ENCODE results near the gene MYH16. TPM values are rescaled to one million over a fixed set of nuclear protein-coding genes. Genes with fewer than 3 reads are reported as not detected.
"Not testable (repeated sequence)": the region's sequence is repeated elsewhere in the genome, so short reads cannot be mapped to it uniquely, and the experiment has no call there.

Gene MYH16
- polyA plus RNA-seq, 5 donors = 0.04 to 0.17 (median 0.07) TPM

DNA sequence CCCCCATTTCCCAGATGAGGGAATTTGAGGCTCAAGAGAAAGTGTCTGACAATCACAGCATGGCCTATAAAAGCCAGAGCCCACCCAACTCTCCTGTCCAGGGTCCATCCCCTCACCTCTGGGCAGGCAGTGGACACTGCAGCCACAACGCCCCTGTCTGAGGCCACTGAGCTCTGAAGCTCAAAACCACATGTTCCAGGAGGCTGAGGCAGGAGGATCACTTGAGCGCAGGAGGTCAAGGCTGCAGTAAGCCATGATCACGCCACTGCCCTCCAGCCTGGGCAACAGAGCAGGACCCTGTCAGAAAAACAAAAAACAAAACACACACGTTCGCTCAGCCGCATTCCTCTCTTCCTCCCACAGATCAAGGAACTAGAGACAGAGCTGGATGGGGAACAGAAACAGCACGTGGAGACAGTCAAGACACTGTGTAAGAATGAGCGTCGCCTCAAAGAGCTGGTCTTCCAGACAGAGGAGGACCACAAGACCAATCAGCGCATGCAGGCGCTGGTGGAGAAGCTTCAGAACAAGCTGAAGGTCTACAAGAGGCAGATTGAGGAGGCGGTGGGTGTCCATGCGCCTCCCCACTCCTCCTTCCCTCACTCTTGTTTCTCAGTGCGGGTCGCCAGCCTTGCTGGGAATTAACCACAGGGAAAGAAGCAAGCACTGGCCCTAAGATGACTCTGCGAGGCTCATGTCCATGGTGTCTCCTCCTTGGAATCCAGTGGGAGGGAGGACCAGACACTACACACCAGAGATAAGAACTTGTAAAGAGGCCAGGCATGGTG is 33.0 kb downstream of the MYH16 start:
- DNase-seq = no peak

- no peak for DNase-seq
These were observed 35.9 kb downstream of the MYH16 start for GRCh38 chr7:99308461-99309074.

DNA sequence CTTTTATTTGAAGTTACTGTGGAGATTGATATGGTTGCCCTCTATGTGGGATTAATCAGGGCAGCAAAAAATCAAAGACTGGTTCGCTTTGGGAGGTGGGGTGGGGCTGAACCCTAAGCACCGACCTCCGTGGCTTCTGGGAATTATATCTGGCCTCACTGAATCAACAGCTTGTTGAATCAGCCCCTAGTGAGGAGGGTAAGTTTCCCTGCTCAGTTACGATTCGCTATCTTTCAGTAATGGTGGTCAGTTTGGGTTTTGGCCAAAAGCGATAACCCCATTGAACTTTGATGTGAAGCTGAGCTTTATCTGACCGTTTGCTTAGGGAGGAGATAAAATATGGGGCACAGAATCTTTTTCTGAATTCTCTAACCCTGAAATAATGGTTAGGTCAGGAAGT is 36.5 kb downstream of the MYH16 start:
- DNase-seq = no peak

- no peak for DNase-seq
These were observed 37.4 kb downstream of the MYH16 start for GRCh38 chr7:99310004-99310403.

DNA sequence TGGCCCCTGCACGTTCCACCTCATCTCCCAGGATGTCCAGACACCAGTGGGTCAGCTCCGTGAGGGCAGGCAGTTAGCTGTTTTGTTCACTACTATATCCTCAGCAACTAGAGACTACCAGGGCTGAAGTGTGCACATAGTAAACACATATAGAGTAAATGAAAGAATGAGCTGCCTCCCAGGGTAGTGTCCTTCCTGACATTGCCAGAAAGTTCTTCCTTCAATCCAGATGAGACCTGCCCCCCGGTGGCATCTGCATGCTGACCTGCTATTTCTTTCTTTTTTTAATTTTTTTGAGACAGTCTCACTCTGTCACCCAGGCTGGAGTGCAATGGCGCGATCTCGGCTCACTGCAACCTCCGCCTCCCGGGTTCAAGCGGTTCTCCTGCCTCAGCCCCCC is 39.1 kb downstream of the MYH16 start:
- no peak for DNase-seq

DNA sequence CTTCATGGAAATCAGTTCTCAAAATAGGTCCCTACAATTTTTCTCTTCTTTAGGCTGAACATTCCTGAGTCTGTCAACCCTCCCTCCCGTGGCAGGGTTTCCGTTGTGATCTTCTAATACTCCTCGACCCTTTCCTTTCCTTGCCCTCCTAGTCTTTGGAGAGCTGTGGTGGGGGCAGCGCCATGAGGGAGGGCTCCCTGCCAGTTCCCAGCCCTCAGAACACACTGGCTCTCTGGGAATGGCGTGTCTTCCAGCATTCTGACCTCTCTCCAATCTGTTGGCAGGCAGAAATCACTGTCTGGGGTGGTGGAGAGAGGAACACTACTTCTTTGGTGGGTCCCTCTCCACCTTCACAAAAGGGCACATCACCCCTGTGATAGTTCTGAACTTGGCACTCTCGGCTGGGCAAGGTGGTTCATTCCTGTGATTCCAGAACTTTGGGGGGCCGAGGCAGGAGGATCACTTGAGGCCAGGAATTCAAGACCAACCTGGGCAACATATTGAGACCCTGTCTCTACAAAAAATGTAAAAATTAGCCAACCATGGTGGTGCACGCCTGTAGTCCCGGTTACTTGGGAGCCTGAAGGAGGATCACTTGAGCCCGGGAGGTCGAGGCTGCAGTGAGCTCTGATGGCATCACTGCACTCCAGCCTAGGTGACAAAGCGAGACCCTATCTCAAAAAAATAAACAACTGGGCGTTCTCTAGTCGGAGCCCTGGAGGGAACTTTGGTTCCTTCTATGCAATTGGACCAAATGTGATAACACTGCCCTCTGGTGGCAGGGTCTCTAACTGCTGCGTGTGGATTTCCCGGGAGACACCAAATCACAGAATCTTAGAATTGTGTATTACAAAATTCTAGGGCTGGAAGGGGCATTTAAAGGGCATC is 39.9 kb downstream of the MYH16 start:
- peak; percentile 17 to 38 for DNase-seq

DNA sequence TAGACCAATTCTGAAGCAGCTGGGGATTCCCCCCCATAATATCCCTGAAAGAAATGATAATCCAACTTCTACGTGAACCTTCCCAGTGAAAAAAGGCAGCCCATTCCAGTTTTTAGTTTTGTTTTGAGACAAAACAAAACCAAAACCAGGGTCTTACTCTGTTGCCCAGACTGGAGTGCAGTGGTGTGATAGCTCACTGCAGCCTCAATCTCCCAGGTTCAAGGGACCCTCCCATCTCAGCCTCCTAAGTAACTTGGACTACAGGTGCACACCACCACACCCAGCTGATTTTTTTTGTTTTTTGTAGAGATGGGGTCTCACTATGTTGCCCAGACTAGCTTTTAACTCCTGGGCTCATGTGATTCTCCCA is 40.5 kb downstream of the MYH16 start:
- no peak for DNase-seq

GRCh38 chr7:99314504-99314903 is 41.9 kb downstream of the MYH16 start:
- no peak for DNase-seq

GRCh38 chr7:99320371-99320770 is 47.7 kb downstream of the MYH16 start:
- no peak for DNase-seq

- not testable (repeated sequence) for DNase-seq
These were observed 50.0 kb downstream of the MYH16 start for GRCh38 chr7:99322659-99323058.

- DNase-seq = no peak
These were observed 51.9 kb downstream of the MYH16 start for GRCh38 chr7:99324559-99324958.

GRCh38 chr7:99325001-99325493 is 52.4 kb downstream of the MYH16 start:
- DNase-seq = no peak

- peak; percentile 95 for DNase-seq
These were observed 53.2 kb downstream of the MYH16 start, which contains the start of gene ARPC1A for GRCh38 chr7:99325592-99326407. ARPC1A (plus strand) TSS chr7:99325898; CDS start chr7:99333354, 7,456 bp downstream.

GRCh38 chr7:99326408-99326782 is 53.8 kb downstream of the MYH16 start:
- DNase-seq = no peak

DNA sequence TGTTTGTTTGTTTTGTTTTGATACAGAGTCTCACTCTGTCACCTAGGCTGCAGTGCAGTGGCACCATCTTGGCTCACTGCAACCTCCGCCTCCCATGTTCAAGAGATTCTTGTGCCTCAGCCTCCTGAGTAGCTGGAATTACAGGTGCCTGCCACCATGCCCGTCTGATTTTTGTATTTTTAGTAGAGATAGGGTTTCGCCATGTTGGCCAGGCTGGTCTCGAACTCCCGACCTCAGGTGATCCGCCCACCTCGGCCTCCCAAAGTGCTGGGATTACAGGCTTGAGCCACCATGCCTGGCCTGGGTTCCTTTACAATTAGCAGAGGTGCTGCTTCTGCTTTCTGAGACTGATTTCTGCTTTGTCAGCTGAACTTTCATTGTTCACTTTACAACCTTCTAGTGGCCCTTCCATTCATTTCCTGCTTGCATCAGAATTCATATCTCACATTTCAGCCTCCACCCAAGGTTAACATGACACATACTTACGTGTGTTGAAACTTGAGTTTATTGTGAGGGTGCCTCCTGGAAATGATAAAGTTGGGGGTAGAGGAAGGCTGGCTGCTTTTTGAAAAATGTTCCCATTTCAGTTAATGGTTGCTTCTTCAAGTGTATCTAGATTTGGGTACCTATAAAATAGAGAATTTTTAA is 57.8 kb downstream of the MYH16 start:
- not testable (repeated sequence) for DNase-seq

DNA sequence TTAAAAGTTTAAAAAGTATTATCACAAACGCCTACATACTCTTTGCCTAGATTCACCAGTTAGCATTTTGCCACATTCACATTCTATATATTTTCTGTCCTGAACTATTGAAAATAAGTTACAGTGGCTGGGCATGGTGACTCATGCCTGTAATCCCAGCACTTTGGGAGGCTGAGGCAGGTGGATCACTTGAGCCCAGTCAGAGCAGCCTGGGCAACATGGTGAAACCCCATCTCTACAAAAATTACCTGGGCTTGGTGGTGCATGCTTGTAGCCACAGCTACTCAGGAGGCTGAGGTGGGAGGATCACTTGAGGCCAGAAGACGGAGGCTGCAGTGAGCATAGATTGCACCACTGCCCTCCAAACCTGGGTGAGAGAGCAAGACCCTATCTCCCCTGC is 58.4 kb downstream of the MYH16 start:
- no peak for DNase-seq

DNA sequence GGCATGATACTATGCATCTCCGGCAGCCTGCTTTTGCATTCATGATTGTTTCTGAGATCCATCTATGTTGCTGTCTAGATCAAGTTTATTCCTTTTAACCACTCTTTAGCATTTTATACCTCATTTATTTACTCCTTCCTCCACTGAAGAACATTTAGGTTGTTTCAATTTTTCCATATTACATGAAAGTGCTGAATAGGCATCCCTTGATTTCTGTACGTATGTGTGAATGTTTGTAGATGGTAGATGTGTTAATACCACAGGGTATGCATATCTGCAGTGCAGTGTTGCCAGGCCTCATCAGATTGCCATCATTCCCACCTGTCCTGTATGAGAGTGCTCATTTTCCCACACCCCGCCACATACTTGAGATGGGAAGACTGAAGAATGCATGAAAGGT is 67.0 kb downstream of the MYH16 start:
- DNase-seq = no peak

- DNase-seq = no peak
These were observed 68.0 kb downstream of the MYH16 start for GRCh38 chr7:99340659-99341058.

DNA sequence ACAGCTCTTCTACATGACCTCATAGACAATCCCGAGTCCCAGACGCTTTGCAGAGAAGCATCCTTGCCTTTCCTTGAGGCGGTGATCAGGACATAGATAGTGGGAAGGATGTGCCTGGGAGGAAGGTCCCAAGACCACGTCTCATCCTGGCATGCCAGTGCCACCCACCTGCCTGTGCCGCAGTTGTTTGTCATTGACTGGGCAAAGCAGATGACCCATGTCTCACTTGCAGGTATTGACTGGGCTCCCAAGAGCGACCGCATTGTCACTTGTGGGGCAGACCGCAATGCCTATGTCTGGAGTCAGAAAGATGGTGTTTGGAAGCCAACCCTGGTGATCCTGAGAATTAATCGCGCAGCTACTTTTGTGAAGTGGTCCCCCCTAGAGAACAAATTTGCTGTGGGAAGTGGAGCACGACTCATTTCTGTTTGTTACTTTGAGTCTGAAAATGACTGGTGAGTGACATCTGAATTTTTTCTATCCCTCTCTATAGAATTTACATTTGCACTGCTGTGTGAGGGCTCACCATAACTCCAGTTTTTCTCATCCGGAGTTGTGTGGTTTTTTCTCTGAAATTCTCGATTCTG is 71.5 kb downstream of the MYH16 start:
- DNase-seq = no peak

DNA sequence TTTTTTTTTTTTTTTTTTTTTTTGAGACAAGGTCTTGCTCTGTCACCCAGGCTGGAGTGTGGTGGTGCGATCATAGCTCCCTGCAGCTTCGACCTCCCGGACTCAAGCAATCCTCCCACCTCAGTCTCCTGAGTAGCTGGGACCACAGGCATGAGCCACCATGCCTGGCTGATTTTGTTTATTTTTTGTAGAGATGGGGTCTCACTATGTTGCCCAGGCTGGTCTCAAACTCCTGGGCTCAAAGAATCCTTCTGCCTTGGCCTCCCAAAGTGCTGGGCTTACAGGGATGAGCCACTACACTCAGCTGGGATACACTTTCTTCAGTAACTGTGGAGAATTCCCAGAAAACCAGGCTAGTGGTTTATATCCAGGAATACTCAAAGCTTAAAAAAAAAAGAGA is 78.0 kb downstream of the MYH16 start:
- not testable (repeated sequence) for DNase-seq

DNA sequence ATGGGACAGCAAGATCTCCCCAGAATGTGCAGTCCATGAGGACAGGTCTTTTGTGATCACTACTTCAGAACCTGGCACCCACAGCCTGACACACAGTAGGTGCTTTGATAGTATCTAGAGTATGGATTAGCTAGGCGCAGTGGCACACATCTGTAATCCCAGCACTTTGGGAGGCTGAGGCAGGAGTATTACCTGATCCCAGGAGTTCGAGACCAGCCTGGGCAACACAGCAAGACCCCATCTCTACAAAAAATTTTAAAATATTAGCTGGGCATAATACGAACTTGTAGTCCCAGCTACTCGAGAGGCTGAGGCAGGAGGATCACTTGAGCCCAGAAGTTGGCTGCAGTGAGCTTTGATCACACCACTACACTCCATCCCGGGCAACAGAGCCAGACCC is 79.6 kb downstream of the MYH16 start:
- no peak for DNase-seq

Data from right lung (tissue), 5 donors.